HG02870 (cell line): ENCODE measurements around the gene PALLD.
"Not testable (repeated sequence)": the region's sequence is repeated elsewhere in the genome, so short reads cannot be mapped to it uniquely, and the experiment has no call there.

Source experiments
- ATAC-seq: cut with Tn5 transposase; IDR thresholded peaks from one replicate; pipeline ENCODE4 v1.9.1; 2021; ENCODE audit warnings: mild to moderate bottlenecking, moderate library complexity; ENCODE audit not compliant: unreplicated experiment

PALLD gene

GRCh38 chr4:168496834-168497233, at the start of gene PALLD:
PALLD (plus strand) TSS chr4:168497052.
- ATAC-seq: no peak

GRCh38 chr4:168449063-168449462, 47.8 kb upstream of the PALLD start:
- not testable (repeated sequence) for ATAC-seq

GRCh38 chr4:168449719-168450452, 47.0 kb upstream of the PALLD start:
- no peak for ATAC-seq

DNA sequence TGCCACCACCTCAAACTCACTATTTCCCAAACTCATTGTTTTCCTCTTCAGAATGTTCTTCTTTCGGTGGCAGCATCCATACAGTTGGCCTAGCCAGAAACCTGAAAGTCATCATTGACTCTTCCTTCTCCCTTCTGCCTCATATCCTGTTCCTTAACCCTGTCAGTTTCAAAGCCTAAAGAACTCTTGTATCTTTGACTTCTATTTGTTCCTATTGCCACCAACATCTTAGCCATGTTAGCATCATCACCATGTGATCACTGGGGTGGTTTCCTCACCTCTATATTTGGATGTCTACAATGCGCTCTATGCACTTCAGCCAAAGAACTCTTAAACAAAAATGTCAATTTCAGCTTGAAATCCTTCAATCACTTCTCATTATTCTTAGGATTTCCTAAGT, 45.5 kb upstream of the PALLD start:
- ATAC-seq: no peak

DNA sequence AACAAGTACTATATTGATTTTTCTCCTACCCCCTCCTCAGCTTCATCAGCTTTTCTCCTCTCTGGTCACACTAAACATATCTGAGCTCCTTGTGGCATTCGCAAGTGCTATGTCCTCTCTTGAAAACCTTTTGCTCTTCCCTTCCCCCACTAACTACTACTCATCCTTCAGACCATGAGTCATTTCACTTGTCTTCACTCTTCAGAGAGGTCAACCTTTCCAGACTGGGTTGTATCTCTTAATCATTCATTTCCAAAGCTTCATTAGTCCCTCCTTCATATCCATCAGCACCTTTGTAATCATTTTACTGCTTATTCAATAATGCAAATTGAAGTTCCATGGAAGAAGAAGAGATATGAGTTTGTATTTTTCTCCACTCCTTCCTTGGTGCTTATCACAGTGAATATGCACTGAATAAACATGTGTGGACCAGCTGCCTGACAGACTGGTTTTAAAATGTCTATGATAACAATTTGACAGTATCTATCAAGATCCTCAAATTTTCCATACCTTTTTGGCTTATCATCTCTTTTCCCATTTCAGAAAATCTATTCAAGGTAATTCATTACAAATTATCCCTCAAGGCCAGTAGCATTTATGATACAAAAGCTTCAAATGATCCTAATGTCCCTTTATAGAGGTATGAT, 45.0 kb upstream of the PALLD start:
- ATAC-seq: no peak

GRCh38 chr4:168453146-168453545, 43.7 kb upstream of the PALLD start:
- no peak for ATAC-seq

GRCh38 chr4:168458256-168458655, 38.6 kb upstream of the PALLD start:
- not testable (repeated sequence) for ATAC-seq

DNA sequence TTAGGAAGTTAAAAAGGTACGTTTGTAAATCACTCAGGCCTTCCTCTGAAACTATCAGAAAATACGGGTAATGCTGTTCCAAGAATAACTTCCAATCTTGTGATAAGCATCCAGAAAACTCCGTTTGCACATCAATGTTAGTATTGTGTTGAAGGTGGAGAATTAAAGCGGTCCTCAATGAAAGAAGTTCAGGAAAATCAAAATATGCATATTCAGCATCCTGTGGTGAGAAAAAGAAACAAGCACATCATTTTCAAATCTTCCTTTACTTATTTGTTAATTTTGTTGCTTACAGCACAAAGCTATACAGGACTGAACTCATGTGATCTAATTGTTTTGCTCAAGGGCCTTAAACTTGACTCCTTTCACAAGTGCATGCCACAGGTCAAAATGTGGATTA, 35.0 kb upstream of the PALLD start:
- ATAC-seq: no peak

- ATAC-seq: no peak
Measured at GRCh38 chr4:168472920-168473319, 23.9 kb upstream of the PALLD start.

GRCh38 chr4:168474660-168475320, 22.1 kb upstream of the PALLD start:
- no peak for ATAC-seq

GRCh38 chr4:168475745-168476144, 21.1 kb upstream of the PALLD start:
- ATAC-seq: no peak

DNA sequence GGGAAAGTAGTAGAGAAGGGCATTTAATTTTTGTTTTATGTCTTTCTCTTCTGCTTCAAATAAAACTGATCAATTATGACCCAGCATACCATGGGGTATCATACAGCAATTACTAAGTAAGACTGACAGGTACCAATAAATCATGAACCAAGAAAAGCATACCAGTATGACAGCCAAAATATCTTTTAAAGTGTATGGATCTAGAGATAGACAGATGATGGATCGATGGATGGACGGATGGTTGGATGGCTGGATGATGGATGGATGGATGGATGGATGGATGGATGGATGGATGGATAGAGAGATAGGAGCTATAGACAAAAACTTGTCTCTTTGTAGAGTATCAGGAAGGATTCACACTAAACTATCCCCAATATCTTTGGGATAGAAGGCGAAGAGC, 18.0 kb upstream of the PALLD start:
- no peak for ATAC-seq

DNA sequence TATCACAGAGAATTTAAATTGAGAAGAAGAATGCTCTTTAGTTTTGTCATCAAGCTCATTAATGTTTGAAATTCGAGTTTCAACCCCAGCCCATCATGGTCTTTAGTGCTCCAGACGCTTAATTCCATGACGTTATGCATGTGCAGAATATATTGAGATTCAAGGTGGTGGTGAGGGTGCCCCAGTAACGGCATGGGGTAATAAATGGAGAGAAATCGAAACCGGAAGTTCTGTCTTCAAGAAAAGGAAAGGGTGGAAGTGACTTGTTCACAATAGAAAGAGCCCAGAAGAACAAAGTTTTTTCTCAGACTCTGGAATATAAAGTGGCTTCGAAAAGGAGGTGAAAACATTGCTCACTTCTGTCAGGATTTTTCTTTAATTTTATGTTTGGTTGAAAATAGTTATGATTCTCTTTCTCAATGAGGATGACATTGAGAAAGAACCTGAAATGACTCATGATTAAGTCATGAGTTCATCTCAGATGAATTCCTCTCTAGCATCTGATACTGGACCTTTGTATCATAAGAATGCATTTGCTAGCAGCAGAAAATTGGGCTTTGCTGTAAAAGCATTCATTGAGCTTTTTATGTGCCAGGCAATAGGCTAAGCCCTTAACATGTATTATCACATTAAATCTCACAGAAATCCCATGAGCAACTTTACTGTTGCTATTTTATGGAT, 15.8 kb upstream of the PALLD start:
- peak; percentile 16 for ATAC-seq

- ATAC-seq: no peak
Measured at GRCh38 chr4:168483811-168484210, 13.0 kb upstream of the PALLD start.

- ATAC-seq: no peak
Measured at GRCh38 chr4:168484626-168485025, 12.2 kb upstream of the PALLD start.

GRCh38 chr4:168485156-168485910, 11.5 kb upstream of the PALLD start:
- ATAC-seq: no peak

- no peak for ATAC-seq
Measured at GRCh38 chr4:168486912-168487281, 10.0 kb upstream of the PALLD start.

- ATAC-seq: no peak
Measured at GRCh38 chr4:168487282-168488035, 9.4 kb upstream of the PALLD start.

- no peak for ATAC-seq
Measured at GRCh38 chr4:168488869-168489274, 8.0 kb upstream of the PALLD start.

GRCh38 chr4:168489616-168490015, 7.2 kb upstream of the PALLD start:
- no peak for ATAC-seq
